SK-N-SH treated with all-trans-retinoic acid at 6 μM for 48 hours (cell line): ENCODE results near the gene OAF.
A peak's percentile ranks its signal among the peaks of the same experiment; 100 is the strongest.

Experiments
- ATAC-seq: fragments of 200-7000 bp; cut with Tn5 transposase; 3 replicates; pipeline ENCODE4 v1.9.1; 2020; ENCODE audit warnings: mild to moderate bottlenecking, moderate library complexity
- BACH2 ChIP-seq: fragments of 250-450 bp; sonication (Bioruptor Pico); IDR thresholded peaks from 2 replicates; pipeline ENCODE4 v1.9.0; 2021; ENCODE audit warnings: mild to moderate bottlenecking, borderline replicate concordance
- CREB5 ChIP-seq: fragments of 250-450 bp; sonication (Bioruptor Pico); IDR thresholded peaks from 2 replicates; pipeline ENCODE4 v1.5.1; 2020; ENCODE audit warnings: low read depth, mild to moderate bottlenecking, moderate library complexity
- CSDC2 ChIP-seq: fragments of 250-450 bp; sonication (Bioruptor Pico); IDR thresholded peaks from 2 replicates; pipeline ENCODE4 v1.5.0; 2020; ENCODE audit warnings: mild to moderate bottlenecking, moderate library complexity
- CSRNP3 ChIP-seq: fragments of 250-450 bp; sonication (Bioruptor Pico); IDR thresholded peaks from 2 replicates; pipeline ENCODE4 v1.5.1; 2021; ENCODE audit warnings: mild to moderate bottlenecking, moderate library complexity
- ESRRG ChIP-seq: fragments of 250-450 bp; sonication (Bioruptor Pico); IDR thresholded peaks from 2 replicates; pipeline ENCODE4 v1.6.1; 2021; ENCODE audit warnings: mild to moderate bottlenecking
- GLIS3 ChIP-seq: fragments of 250-450 bp; sonication (Bioruptor Pico); IDR thresholded peaks from 2 replicates; pipeline ENCODE4 v1.5.0; 2020; ENCODE audit warnings: mild to moderate bottlenecking, moderate library complexity
- ISL1 ChIP-seq: fragments of 250-450 bp; sonication (Bioruptor Pico); IDR thresholded peaks from 2 replicates; pipeline ENCODE4 v2.1.2; 2022; ENCODE audit warnings: mild to moderate bottlenecking, moderate library complexity
- OSR1 ChIP-seq: fragments of 250-450 bp; sonication (Bioruptor Pico); IDR thresholded peaks from 2 replicates; pipeline ENCODE4 v1.8.0; 2022; ENCODE audit warnings: moderate library complexity, mild to moderate bottlenecking, inconsistent platforms
- PATZ1 ChIP-seq: fragments of 250-450 bp; sonication (Bioruptor Pico); IDR thresholded peaks from 2 replicates; pipeline ENCODE4 v1.8.0; 2020; ENCODE audit warnings: mild to moderate bottlenecking, moderate library complexity, borderline replicate concordance
- PPARA ChIP-seq: fragments of 250-450 bp; sonication (Bioruptor Pico); IDR thresholded peaks from 2 replicates; pipeline ENCODE4 v1.5.0; 2020; ENCODE audit warnings: mild to moderate bottlenecking, borderline replicate concordance
- RARB ChIP-seq: fragments of 250-450 bp; sonication (Bioruptor Pico); IDR thresholded peaks from 2 replicates; pipeline ENCODE4 v1.8.0; 2021; ENCODE audit warnings: mild to moderate bottlenecking, moderate library complexity
- SNAI2 ChIP-seq: fragments of 250-450 bp; sonication (Bioruptor Pico); IDR thresholded peaks from 2 replicates; pipeline ENCODE4 v1.5.0; 2020; ENCODE audit warnings: mild to moderate bottlenecking, moderate library complexity
- TCF4 ChIP-seq: fragments of 250-450 bp; sonication (Bioruptor Pico); IDR thresholded peaks from 2 replicates; pipeline ENCODE4 v1.8.0; 2021; ENCODE audit warnings: mild to moderate bottlenecking, moderate library complexity, borderline replicate concordance
- TOX ChIP-seq: fragments of 250-450 bp; sonication (Bioruptor Pico); IDR thresholded peaks from 2 replicates; pipeline ENCODE4 v1.8.0; 2021; ENCODE audit warnings: mild to moderate bottlenecking, moderate library complexity, borderline replicate concordance
- TSHZ2 ChIP-seq: fragments of 250-450 bp; sonication (Bioruptor Pico); IDR thresholded peaks from 2 replicates; pipeline ENCODE4 v1.5.0; 2020; ENCODE audit warnings: mild to moderate bottlenecking, moderate library complexity
- ZC3H10 ChIP-seq: fragments of 250-450 bp; sonication (Bioruptor Pico); IDR thresholded peaks from 2 replicates; pipeline ENCODE4 v1.5.1; 2021; ENCODE audit warnings: mild to moderate bottlenecking, moderate library complexity
- ZFP3 ChIP-seq: fragments of 250-450 bp; sonication (Bioruptor Pico); IDR thresholded peaks from 2 replicates; pipeline ENCODE4 v1.5.0; 2020; ENCODE audit warnings: mild to moderate bottlenecking, moderate library complexity
- ZFP30 ChIP-seq: fragments of 450-650 bp; formaldehyde crosslinking; IDR thresholded peaks from 2 replicates; pipeline ENCODE4 v1.5.0; 2022; ENCODE audit warnings: mild to moderate bottlenecking, moderate library complexity
- ZNF70 ChIP-seq: fragments of 450-650 bp; formaldehyde crosslinking; IDR thresholded peaks from 2 replicates; pipeline ENCODE4 v1.5.0; 2020; ENCODE audit warnings: mild to moderate bottlenecking, moderate library complexity
- ZNF8 ChIP-seq: fragments of 450-650 bp; formaldehyde crosslinking; IDR thresholded peaks from 2 replicates; pipeline ENCODE4 v1.5.0; 2020; ENCODE audit warnings: mild to moderate bottlenecking, moderate library complexity

The OAF gene

GRCh38 chr11:120210626-120211521 is at the start of gene OAF:
Gene OAF, plus strand, starts transcription at chr11:120211032. Its CDS starts 248 bp downstream, at chr11:120211280.
- TF ChIP-seq CREB5 (no peak), ZFP3 (CRISPR knock-in tag) (no peak), ISL1 (CRISPR knock-in tag) (no peak), CSRNP3 (CRISPR knock-in tag) (no peak), CSDC2 (CRISPR knock-in tag) (no peak), TSHZ2 (CRISPR knock-in tag) (no peak), TCF4 (no peak), OSR1 (no peak), TOX (CRISPR knock-in tag) (no peak), SNAI2 (CRISPR knock-in tag) (no peak), PATZ1 (CRISPR knock-in tag) (no peak)
- ATAC-seq, result peak; percentile 89

GRCh38 chr11:120167659-120168058 is 43.2 kb upstream of the OAF start:
- no peak for TF ChIP-seq ZC3H10 (CRISPR knock-in tag)
- no peak for TF ChIP-seq ZFP3 (CRISPR knock-in tag)
- TF ChIP-seq TCF4, result no peak
- no peak for TF ChIP-seq ESRRG
- TF ChIP-seq CREB5, result no peak
- TF ChIP-seq OSR1, result no peak
- TF ChIP-seq PATZ1 (CRISPR knock-in tag), result no peak
- TF ChIP-seq RARB (CRISPR knock-in tag), result no peak
- TF ChIP-seq CSRNP3 (CRISPR knock-in tag), result no peak
- TF ChIP-seq BACH2, result no peak
- TF ChIP-seq PPARA, result no peak
- TF ChIP-seq TOX (CRISPR knock-in tag), result no peak
- no peak for TF ChIP-seq GLIS3 (CRISPR knock-in tag)
- TF ChIP-seq ZNF70 (CRISPR knock-in tag), result no peak
- no peak for TF ChIP-seq SNAI2 (CRISPR knock-in tag)
- no peak for TF ChIP-seq ZFP30 (CRISPR knock-in tag)
- TF ChIP-seq ISL1 (CRISPR knock-in tag), result no peak
- TF ChIP-seq ZNF8, result no peak
- TF ChIP-seq TSHZ2 (CRISPR knock-in tag), result no peak
- ATAC-seq, result no peak
